ENCODE results near the gene ZNF580. TPM values are rescaled to one million over a fixed set of nuclear protein-coding genes. Genes with fewer than 3 reads are reported as not detected.

The ZNF580 gene
- total RNA-seq, 6 donors from 2014 or later: 28.1 to 84.1 (median 38.0) TPM

DNA sequence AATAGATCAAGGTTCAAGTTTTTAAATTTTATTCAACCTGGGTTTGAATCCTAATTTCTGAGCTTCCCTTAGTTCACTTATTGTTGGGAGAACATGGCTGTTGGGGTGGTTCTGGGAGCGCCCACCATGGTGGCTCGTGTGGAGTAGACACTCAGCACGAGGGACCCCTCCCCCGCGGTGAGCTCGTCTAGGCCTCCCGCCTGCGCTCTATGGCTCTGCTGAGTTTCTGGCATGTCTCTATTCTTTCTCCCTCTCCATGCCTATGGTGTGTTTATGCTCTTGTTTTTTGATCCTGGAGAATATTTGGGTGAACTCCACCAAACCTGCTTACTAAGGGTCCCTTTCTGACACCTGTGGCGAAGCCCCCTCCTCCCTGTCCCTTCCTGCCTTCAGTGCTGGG, 32.7 kb downstream of the ZNF580 start:
- WGBS, 2 donors: 88 to 92% methylated on average over 9 of the region's 9 CpGs
- no peaks in the 10 kb centered on the region for H3K9me3 ChIP-seq
- TF ChIP-seq EP300 (IDR thresholded peaks at IDR 0.05) (no peak), POLR2A (IDR thresholded peaks at IDR 0.05) (no peak), POLR2AphosphoS5 (IDR thresholded peaks at IDR 0.05) (no peak)
- TF ChIP-seq, protein P1, sequence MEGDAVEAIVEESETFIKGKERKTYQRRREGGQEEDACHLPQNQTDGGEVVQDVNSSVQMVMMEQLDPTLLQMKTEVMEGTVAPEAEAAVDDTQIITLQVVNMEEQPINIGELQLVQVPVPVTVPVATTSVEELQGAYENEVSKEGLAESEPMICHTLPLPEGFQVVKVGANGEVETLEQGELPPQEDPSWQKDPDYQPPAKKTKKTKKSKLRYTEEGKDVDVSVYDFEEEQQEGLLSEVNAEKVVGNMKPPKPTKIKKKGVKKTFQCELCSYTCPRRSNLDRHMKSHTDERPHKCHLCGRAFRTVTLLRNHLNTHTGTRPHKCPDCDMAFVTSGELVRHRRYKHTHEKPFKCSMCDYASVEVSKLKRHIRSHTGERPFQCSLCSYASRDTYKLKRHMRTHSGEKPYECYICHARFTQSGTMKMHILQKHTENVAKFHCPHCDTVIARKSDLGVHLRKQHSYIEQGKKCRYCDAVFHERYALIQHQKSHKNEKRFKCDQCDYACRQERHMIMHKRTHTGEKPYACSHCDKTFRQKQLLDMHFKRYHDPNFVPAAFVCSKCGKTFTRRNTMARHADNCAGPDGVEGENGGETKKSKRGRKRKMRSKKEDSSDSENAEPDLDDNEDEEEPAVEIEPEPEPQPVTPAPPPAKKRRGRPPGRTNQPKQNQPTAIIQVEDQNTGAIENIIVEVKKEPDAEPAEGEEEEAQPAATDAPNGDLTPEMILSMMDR (IDR thresholded peaks at IDR 0.05): no peak
- no peaks in the 10 kb centered on the region for H3K27me3 ChIP-seq
- peaks cover 28 to 58% (median 37%) of the 10 kb centered on the region in 4 donors for H3K4me1 ChIP-seq
- no peak overlapping the region for H3K4me3 ChIP-seq
- DNase-seq (no peak), ATAC-seq (ENCODE audit: low FRiP score in 2 of 2) (no peak)
- H3K27ac ChIP-seq: no peak overlapping the region
- H3K36me3 ChIP-seq: peaks cover 25 to 51% (median 41%) of the 10 kb centered on the region in 4 donors

DNA sequence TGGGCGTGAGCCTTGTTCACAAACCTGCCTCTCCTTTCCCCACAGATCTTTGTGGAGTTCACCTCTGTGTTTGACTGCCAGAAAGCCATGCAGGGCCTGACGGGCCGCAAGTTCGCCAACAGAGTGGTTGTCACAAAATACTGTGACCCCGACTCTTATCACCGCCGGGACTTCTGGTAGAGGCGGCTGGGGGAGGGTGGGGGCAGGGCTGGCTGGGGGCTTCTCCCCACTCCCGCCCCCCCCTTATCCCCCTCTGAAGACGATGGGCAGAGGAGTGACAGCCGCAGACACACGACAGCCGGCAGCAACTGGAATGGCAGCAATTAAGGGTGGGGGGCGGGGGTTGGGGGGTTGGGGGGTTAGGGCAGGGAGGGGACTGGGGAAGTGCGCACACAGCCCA, 33.1 kb downstream of the ZNF580 start:
- Histone ChIP-seq H3K36me3 (peaks cover 25 to 51% (median 40%) of the 10 kb centered on the region in 4 donors), H3K27me3 (no peaks in the 10 kb centered on the region), H3K4me1 (peaks cover 31 to 62% (median 40%) of the 10 kb centered on the region in 4 donors), H3K9me3 (no peaks in the 10 kb centered on the region), H3K27ac (peak overlapping the region in 2 of 4 donors; percentile 86 to 90), H3K4me3 (no peak overlapping the region)
- ATAC-seq (ENCODE audit: low FRiP score in 2 of 2) (no peak), DNase-seq (no peak)
- TF ChIP-seq POLR2A (IDR thresholded peaks at IDR 0.05) (no peak), POLR2AphosphoS5 (IDR thresholded peaks at IDR 0.05) (no peak)
- 80 to 85% methylated on average over 14 of the region's 15 CpGs for WGBS, 2 donors

DNA sequence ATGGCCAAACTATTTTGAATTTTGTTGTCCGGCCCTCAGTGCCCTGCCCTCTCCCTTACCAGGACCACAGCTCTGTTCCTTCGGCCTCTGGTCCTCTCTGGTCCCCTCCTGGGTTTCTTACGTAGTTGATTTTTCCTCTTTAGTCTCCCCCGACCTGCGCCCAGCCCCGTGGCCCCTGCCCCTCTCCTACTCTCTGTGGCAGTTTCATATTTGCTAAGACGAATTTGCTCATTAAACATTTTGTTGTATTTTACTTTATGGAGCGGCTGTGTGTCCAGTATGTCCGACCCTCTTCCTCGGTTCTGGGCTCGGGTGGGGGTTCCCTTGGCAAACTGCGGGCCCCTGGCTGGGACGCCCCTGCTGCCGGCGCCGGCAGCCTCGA, 33.6 kb downstream of the ZNF580 start:
- peak overlapping the region; percentile 50 to 99 (median 89) for H3K4me3 ChIP-seq
- peaks cover 31 to 68% (median 43%) of the 10 kb centered on the region in 4 donors for H3K4me1 ChIP-seq
- no peak for TF ChIP-seq POLR2AphosphoS5 (IDR thresholded peaks at IDR 0.05)
- no peak for TF ChIP-seq POLR2A (IDR thresholded peaks at IDR 0.05)
- TF ChIP-seq, protein P1 (IDR thresholded peaks at IDR 0.05): no peak
- no peak for TF ChIP-seq EP300 (IDR thresholded peaks at IDR 0.05)
- peaks cover 24 to 51% (median 40%) of the 10 kb centered on the region in 4 donors for H3K36me3 ChIP-seq
- DNase-seq (no peak), ATAC-seq (ENCODE audit: low FRiP score in 2 of 2) (no peak)
- 33 to 36% methylated on average over 16 of the region's 17 CpGs for WGBS, 2 donors
- no peaks in the 10 kb centered on the region for H3K9me3 ChIP-seq
- no peaks in the 10 kb centered on the region for H3K27me3 ChIP-seq
- peak overlapping the region; percentile 86 to 98 (median 91) for H3K27ac ChIP-seq

DNA sequence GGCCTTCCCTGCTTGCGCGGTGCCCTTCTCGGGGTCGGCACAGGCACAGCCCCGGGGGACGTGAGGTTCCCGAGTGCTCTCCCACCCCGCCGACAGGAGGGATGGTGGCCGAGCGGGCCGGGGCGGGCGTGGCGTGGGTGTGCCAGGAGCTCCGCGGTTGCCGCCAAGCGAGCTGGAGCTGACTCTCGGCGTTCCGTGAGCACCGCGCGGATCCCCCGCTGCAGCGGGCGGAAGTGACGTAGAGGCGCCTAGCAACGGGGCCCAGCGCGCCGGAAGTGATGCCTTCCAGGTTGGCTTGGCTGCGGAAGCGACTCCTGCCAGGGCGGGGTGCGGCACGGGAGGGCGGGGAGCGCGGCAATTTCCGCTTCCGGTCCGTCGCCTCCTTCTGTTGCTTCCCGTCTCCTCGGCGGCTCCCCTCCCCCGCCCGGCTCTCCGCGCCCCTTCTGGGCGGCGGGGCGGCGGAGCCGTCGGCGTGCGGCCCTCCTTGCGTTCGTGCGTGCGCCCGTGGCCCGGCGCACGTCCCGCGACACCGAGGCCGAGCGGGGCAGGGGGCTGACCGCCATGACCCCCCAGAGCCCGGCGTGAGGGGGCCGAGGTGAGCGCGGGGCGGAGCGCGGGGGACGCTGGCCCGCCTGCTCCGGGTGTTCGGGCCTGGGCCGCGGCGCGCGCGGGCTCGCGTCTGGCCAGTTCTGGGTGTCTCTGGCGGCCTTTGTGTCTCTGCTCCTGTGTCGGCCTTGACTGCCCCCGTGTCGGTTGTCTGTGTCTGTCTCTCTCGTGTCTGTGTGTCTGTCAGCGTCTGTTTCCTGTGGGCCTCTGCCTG, 34.2 kb downstream of the ZNF580 start, which contains the start of gene EPN1:
TSS of gene EPN1 (plus strand) at position 386 of the 820 bp plus-strand sequence. CDS start 3,402 bp downstream, outside the sequence.
- H3K9me3 ChIP-seq: no peaks in the 10 kb centered on the region
- DNase-seq: peak; percentile 97 to 99
- peaks cover 21 to 51% (median 40%) of the 10 kb centered on the region in 4 donors for H3K36me3 ChIP-seq
- H3K4me3 ChIP-seq: peak within 1 kb of the TSS; percentile 69 to 99 (median 89)
- ATAC-seq (ENCODE audit: low FRiP score in 2 of 2): peak; percentile 91 to 96
- 0% methylated on average over 9 of the region's 101 CpGs for WGBS, 2 donors
- TF ChIP-seq POLR2A (IDR thresholded peaks at IDR 0.05) (peak in 1 of 4 donors; percentile 75), EP300 (IDR thresholded peaks at IDR 0.05) (peak in 2 of 4 donors; percentile 66 to 74), POLR2AphosphoS5 (IDR thresholded peaks at IDR 0.05) (peak; percentile 87 to 93)
- TF ChIP-seq, protein P1 (IDR thresholded peaks at IDR 0.05): peak in 3 of 6 experiments; percentile 14 to 29 (median 24)
- H3K4me1 ChIP-seq: peaks cover 36 to 69% (median 47%) of the 10 kb centered on the region in 4 donors
- H3K27ac ChIP-seq: peak within 1 kb of the TSS; percentile 86 to 98 (median 91)
- no peaks in the 10 kb centered on the region for H3K27me3 ChIP-seq

DNA sequence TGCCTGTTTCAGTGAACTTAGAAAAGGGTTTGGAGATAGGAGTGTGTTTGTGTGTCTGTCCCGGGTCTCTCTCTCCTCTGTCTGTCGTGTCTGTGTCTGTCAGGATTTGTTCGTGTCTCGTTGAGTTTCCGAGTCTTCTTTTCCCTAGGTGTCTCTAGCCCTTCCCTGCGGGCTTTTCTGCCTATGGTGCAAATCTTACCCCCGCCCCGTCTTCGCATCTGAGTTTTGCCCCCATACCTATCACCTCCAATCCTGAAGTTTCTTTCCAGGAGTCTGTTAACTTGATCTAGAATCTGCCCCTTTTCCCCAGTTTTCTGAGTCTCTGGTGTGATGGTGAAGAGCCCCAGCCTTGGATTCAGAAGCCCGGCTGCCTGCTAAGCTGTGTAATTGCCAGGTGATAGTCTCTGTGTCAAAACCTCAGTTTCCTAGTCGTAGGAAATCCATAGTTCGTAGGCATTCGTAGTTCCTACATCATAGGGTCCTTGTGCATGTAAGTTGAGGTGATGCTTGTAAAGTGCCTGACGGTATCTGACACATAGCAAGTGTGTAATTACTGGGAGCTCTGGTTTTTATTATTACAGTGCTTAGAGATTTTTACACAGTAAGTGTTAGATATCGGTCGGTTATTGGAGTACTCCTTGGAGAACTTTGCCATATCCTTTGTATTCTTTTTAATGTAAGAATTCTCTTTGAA, 35.0 kb downstream of the ZNF580 start:
- Histone ChIP-seq H3K4me3 (peak overlapping the region; percentile 69 to 99 (median 89)), H3K27me3 (no peaks in the 10 kb centered on the region), H3K36me3 (peaks cover 14 to 51% (median 40%) of the 10 kb centered on the region in 4 donors), H3K4me1 (peaks cover 36 to 76% (median 48%) of the 10 kb centered on the region in 4 donors), H3K27ac (peak overlapping the region; percentile 86 to 98 (median 91)), H3K9me3 (no peaks in the 10 kb centered on the region)
- WGBS, 2 donors: 12 to 14% methylated on average over 16 of the region's 16 CpGs
- no peak for DNase-seq
- ATAC-seq (ENCODE audit: low FRiP score in 2 of 2): no peak
- no peak for TF ChIP-seq POLR2AphosphoS5 (IDR thresholded peaks at IDR 0.05)
- TF ChIP-seq, protein P1 (IDR thresholded peaks at IDR 0.05): no peak
- no peak for TF ChIP-seq POLR2A (IDR thresholded peaks at IDR 0.05)
- TF ChIP-seq EP300 (IDR thresholded peaks at IDR 0.05): no peak

Data from upper lobe of left lung (tissue), 6 donors.